Measurements from ENCODE around the gene LASP1NB.
A peak's percentile ranks its signal among the peaks of the same experiment; 100 is the strongest.
"Not testable (repeated sequence)": the region's sequence is repeated elsewhere in the genome, so short reads cannot be mapped to it uniquely, and the experiment has no call there.

LASP1NB gene

GRCh38 chr17:38967290-38967738 is 41.9 kb downstream of the LASP1NB start, which contains the start of gene FBXO47:
FBXO47 (minus strand) TSS chr17:38967403; CDS start chr17:38963025, 4,378 bp downstream.
- peak; percentile 53 for DNase-seq (ENCODE audit: low read depth)
- H3K4me3 ChIP-seq (ENCODE audit: low read depth, low read length) = peak within 1 kb of the TSS; percentile 21
- in situ Hi-C loops (cut with HindIII; ENCODE audit: low sequenced_read_pairs) = no loop called here
- TF ChIP-seq, protein P1, sequence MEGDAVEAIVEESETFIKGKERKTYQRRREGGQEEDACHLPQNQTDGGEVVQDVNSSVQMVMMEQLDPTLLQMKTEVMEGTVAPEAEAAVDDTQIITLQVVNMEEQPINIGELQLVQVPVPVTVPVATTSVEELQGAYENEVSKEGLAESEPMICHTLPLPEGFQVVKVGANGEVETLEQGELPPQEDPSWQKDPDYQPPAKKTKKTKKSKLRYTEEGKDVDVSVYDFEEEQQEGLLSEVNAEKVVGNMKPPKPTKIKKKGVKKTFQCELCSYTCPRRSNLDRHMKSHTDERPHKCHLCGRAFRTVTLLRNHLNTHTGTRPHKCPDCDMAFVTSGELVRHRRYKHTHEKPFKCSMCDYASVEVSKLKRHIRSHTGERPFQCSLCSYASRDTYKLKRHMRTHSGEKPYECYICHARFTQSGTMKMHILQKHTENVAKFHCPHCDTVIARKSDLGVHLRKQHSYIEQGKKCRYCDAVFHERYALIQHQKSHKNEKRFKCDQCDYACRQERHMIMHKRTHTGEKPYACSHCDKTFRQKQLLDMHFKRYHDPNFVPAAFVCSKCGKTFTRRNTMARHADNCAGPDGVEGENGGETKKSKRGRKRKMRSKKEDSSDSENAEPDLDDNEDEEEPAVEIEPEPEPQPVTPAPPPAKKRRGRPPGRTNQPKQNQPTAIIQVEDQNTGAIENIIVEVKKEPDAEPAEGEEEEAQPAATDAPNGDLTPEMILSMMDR (IDR thresholded peaks at IDR 0.05; ENCODE audit: low read depth, low read length, missing control alignments) = no peak

GRCh38 chr17:38969281-38969680 is 43.9 kb downstream of the LASP1NB start:
- H3K4me3 ChIP-seq (ENCODE audit: low read depth, low read length) = no peak overlapping the region
- TF ChIP-seq, protein P1 (IDR thresholded peaks at IDR 0.05; ENCODE audit: low read depth, low read length, missing control alignments) = no peak
- in situ Hi-C loops (cut with HindIII; ENCODE audit: low sequenced_read_pairs) = no loop called here
- DNase-seq (ENCODE audit: low read depth) = no peak

- DNase-seq (ENCODE audit: low read depth) = no peak
- no peak overlapping the region for H3K4me3 ChIP-seq (ENCODE audit: low read depth, low read length)
- TF ChIP-seq, protein P1 (IDR thresholded peaks at IDR 0.05; ENCODE audit: low read depth, low read length, missing control alignments) = peak; percentile 5
- in situ Hi-C loops (cut with HindIII; ENCODE audit: low sequenced_read_pairs) = loop anchor here (5.0 kb wide), 1 partner anchor 47 kb away; no protein-coding TSS in a partner anchor
Measured at GRCh38 chr17:38970128-38970527, 44.7 kb downstream of the LASP1NB start.

DNA sequence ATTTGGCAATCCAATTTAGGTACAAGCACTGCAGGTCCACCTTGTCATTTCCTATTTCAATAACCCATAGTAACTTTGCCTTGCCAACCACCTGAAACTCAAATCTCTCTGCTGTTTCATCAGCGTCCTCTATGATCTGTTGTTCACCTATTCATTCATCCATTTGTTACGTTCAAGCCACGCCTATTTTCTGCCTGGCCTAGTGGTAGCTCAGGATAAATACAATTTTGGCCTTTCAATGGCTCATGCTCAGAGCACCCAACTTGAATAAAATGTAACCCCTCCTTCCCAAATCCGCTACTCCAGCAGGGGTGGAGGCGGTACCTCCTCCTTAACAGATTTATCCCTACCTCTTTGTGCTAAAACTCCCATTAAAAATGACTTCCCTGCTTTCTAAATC is 45.4 kb downstream of the LASP1NB start:
- in situ Hi-C loops (cut with HindIII; ENCODE audit: low sequenced_read_pairs) = loop anchor here (5.0 kb wide), 1 partner anchor 46 kb away; no protein-coding TSS in a partner anchor
- DNase-seq (ENCODE audit: low read depth) = no peak
- no peak overlapping the region for H3K4me3 ChIP-seq (ENCODE audit: low read depth, low read length)
- TF ChIP-seq, protein P1 (IDR thresholded peaks at IDR 0.05; ENCODE audit: low read depth, low read length, missing control alignments) = no peak

GRCh38 chr17:38976187-38976551 is 50.8 kb downstream of the LASP1NB start:
- in situ Hi-C loops (cut with HindIII; ENCODE audit: low sequenced_read_pairs); DNase-seq (ENCODE audit: low read depth); H3K4me3 ChIP-seq (ENCODE audit: low read depth, low read length): not testable (repeated sequence)

GRCh38 chr17:38978180-38978579 is 52.8 kb downstream of the LASP1NB start:
- no peak overlapping the region for H3K4me3 ChIP-seq (ENCODE audit: low read depth, low read length)
- DNase-seq (ENCODE audit: low read depth) = no peak
- TF ChIP-seq, protein P1 (IDR thresholded peaks at IDR 0.05; ENCODE audit: low read depth, low read length, missing control alignments) = no peak
- in situ Hi-C loops (cut with HindIII; ENCODE audit: low sequenced_read_pairs) = no loop called here

Data from astrocyte of the cerebellum (primary cell).